ENCODE data around the gene DENND4A.
A peak's percentile ranks its signal among the peaks of the same experiment; 100 is the strongest.

Gene DENND4A

DNA sequence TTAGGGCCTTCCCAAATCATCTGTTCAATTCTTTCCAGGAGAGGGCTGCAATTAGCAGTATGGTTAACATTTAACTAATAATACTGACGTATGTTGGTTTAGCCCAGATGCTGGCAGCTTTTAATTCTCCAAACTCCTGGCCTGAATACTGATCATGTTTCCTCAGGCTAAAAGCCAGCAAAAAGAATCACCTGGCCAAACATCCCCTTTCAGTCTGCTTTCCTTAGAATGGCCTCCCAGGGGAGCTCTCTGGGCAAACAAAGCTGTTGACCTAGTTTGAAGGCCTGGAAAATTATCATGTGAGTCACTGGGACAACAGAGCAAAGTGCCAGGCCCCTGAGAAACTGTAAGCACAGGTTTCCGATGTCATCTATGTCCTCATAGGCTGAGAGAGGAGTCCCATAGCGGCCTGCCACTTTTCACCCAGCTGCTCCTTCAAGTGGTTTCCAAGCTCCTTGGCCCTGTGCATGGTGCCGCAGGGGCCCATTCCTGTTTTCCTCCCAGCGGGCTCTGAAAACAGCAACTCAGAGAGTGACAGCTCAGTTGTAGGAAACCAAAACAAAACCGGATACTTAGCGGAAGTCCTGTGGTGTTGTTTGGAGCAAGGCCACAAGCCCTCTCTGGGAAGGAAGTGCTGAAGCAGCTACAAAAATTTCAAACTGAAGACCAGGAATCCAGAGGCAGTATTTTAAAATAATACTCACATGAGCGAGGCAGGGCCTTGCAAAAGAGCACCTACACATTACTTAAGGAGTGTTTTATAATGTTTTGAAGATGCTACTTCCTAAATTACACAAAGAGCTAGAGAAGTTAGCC is 40.7 kb upstream of the DENND4A start (continued):
- TF ChIP-seq ZNF830 (tag by site-specific recombination; IDR thresholded peaks at IDR 0.05; ENCODE audit: low read depth) (no peak), ZNF629 (tag by site-specific recombination; IDR thresholded peaks at IDR 0.05) (peak; percentile 99), ZNF292 (tag by site-specific recombination; IDR thresholded peaks at IDR 0.05; ENCODE audit: borderline replicate concordance, low read depth) (no peak), ZNF184 (tag by site-specific recombination; IDR thresholded peaks at IDR 0.05) (peak; percentile 96), MYNN (tag by site-specific recombination; IDR thresholded peaks at IDR 0.05; ENCODE audit: borderline replicate concordance) (no peak), ZNF140 (tag by site-specific recombination; IDR thresholded peaks at IDR 0.05) (peak; percentile 46; the same call in 1 of the 2 replicates), KLF8 (tag by site-specific recombination; IDR thresholded peaks at IDR 0.05) (peak; percentile 91), ZNF792 (tag by site-specific recombination; IDR thresholded peaks at IDR 0.05) (no peak), ZNF626 (tag by site-specific recombination; IDR thresholded peaks at IDR 0.05) (0 out of 2 replicates have a peak, but pooled peaks have one; percentile 71), ZNF138 (tag by site-specific recombination; IDR thresholded peaks at IDR 0.05; ENCODE audit: borderline replicate concordance) (no peak), ZNF354C (tag by site-specific recombination; IDR thresholded peaks at IDR 0.05; ENCODE audit: borderline replicate concordance, low read depth) (no peak), ZNF558 (tag by site-specific recombination; IDR thresholded peaks at IDR 0.05) (peak; percentile 27), ZNF596 (tag by site-specific recombination; IDR thresholded peaks at IDR 0.05) (no peak), HOXC10 (CRISPR knock-in tag; IDR thresholded peaks at IDR 0.05) (no peak), GLIS1 (tag by site-specific recombination; IDR thresholded peaks at IDR 0.05) (peak; percentile 97), ZNF24 (tag by site-specific recombination; IDR thresholded peaks at IDR 0.05) (peak; percentile 99), ZNF266 (tag by site-specific recombination; IDR thresholded peaks at IDR 0.05; ENCODE audit: low read depth) (no peak), ZNF561 (tag by site-specific recombination; IDR thresholded peaks at IDR 0.05; ENCODE audit: borderline replicate concordance) (peak; percentile 97), ZNF239 (tag by site-specific recombination; IDR thresholded peaks at IDR 0.05) (no peak), SP2 (tag by site-specific recombination; IDR thresholded peaks at IDR 0.05) (peak; percentile 65), ZNF843 (tag by site-specific recombination; IDR thresholded peaks at IDR 0.05) (peak; percentile 91), TRIM28 (IDR thresholded peaks at IDR 0.05; ENCODE audit: borderline replicate concordance, low read length) (peak; percentile 95), ZNF571 (tag by site-specific recombination; IDR thresholded peaks at IDR 0.05) (no peak), SCRT2 (tag by site-specific recombination; IDR thresholded peaks at IDR 0.05) (peak; percentile 93), KLF16 (tag by site-specific recombination; IDR thresholded peaks at IDR 0.05) (no peak), ZNF202 (tag by site-specific recombination; IDR thresholded peaks at IDR 0.05; ENCODE audit: borderline replicate concordance) (no peak), ZNF707 (tag by site-specific recombination; IDR thresholded peaks at IDR 0.05) (no peak), GFI1B (tag by site-specific recombination; IDR thresholded peaks at IDR 0.05) (no peak)
- TF ChIP-seq, protein P1, sequence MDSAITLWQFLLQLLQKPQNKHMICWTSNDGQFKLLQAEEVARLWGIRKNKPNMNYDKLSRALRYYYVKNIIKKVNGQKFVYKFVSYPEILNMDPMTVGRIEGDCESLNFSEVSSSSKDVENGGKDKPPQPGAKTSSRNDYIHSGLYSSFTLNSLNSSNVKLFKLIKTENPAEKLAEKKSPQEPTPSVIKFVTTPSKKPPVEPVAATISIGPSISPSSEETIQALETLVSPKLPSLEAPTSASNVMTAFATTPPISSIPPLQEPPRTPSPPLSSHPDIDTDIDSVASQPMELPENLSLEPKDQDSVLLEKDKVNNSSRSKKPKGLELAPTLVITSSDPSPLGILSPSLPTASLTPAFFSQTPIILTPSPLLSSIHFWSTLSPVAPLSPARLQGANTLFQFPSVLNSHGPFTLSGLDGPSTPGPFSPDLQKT (IDR thresholded peaks at IDR 0.05; ENCODE audit: borderline replicate concordance, low read depth, low read length), result no peak
- TF ChIP-seq, protein P2, sequence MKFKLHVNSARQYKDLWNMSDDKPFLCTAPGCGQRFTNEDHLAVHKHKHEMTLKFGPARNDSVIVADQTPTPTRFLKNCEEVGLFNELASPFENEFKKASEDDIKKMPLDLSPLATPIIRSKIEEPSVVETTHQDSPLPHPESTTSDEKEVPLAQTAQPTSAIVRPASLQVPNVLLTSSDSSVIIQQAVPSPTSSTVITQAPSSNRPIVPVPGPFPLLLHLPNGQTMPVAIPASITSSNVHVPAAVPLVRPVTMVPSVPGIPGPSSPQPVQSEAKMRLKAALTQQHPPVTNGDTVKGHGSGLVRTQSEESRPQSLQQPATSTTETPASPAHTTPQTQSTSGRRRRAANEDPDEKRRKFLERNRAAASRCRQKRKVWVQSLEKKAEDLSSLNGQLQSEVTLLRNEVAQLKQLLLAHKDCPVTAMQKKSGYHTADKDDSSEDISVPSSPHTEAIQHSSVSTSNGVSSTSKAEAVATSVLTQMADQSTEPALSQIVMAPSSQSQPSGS (tag by site-specific recombination; IDR thresholded peaks at IDR 0.05; ENCODE audit: low read depth), result peak; percentile 76
- TF ChIP-seq, protein P3, sequence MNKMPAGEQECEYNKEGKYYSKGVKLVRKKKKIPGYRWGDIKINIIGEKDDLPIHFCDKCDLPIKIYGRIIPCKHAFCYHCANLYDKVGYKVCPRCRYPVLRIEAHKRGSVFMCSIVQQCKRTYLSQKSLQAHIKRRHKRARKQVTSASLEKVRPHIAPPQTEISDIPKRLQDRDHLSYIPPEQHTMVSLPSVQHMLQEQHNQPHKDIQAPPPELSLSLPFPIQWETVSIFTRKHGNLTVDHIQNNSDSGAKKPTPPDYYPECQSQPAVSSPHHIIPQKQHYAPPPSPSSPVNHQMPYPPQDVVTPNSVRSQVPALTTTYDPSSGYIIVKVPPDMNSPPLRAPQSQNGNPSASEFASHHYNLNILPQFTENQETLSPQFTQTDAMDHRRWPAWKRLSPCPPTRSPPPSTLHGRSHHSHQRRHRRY (tag by site-specific recombination; IDR thresholded peaks at IDR 0.05), result no peak
- TF ChIP-seq, protein P4, sequence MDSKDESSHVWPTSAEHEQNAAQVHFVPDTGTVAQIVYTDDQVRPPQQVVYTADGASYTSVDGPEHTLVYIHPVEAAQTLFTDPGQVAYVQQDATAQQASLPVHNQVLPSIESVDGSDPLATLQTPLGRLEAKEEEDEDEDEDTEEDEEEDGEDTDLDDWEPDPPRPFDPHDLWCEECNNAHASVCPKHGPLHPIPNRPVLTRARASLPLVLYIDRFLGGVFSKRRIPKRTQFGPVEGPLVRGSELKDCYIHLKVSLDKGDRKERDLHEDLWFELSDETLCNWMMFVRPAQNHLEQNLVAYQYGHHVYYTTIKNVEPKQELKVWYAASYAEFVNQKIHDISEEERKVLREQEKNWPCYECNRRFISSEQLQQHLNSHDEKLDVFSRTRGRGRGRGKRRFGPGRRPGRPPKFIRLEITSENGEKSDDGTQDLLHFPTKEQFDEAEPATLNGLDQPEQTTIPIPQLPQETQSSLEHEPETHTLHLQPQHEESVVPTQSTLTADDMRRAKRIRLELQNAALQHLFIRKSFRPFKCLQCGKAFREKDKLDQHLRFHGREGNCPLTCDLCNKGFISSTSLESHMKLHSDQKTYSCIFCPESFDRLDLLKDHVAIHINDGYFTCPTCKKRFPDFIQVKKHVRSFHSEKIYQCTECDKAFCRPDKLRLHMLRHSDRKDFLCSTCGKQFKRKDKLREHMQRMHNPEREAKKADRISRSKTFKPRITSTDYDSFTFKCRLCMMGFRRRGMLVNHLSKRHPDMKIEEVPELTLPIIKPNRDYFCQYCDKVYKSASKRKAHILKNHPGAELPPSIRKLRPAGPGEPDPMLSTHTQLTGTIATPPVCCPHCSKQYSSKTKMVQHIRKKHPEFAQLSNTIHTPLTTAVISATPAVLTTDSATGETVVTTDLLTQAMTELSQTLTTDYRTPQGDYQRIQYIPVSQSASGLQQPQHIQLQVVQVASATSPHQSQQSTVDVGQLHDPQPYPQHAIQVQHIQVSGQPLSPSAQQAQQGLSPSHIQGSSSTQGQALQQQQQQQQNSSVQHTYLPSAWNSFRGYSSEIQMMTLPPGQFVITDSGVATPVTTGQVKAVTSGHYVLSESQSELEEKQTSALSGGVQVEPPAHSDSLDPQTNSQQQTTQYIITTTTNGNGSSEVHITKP (tag by site-specific recombination; IDR thresholded peaks at IDR 0.05), result peak; percentile 98
- TF ChIP-seq, protein P5, sequence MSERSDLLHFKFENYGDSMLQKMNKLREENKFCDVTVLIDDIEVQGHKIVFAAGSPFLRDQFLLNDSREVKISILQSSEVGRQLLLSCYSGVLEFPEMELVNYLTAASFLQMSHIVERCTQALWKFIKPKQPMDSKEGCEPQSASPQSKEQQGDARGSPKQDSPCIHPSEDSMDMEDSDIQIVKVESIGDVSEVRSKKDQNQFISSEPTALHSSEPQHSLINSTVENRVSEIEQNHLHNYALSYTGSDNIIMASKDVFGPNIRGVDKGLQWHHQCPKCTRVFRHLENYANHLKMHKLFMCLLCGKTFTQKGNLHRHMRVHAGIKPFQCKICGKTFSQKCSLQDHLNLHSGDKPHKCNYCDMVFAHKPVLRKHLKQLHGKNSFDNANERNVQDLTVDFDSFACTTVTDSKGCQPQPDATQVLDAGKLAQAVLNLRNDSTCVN (tag by site-specific recombination; optimal IDR thresholded peaks at IDR 0.05), result no peak

All from HEK293 (cell line).